CD14-positive monocyte (primary cell): Measurements from ENCODE around the gene SUCLG2. TPM values are rescaled to one million over a fixed set of nuclear protein-coding genes. Genes with fewer than 3 reads are reported as not detected.

Source experiments
- DNase-seq, 3 donors: peaks; one replicate each; pipeline ENCODE4 v3.0.0-alpha.2; 2011 to 2022
- H2AFZ ChIP-seq: 2 replicates; pipeline ENCODE4 v1.6.0; 2012; ENCODE audit warnings: mild to moderate bottlenecking, low read depth, low read length, inconsistent platforms; ENCODE audit not compliant: insufficient read depth, poor library complexity, severe bottlenecking
- H3K27ac ChIP-seq, 2 donors: 1 replicate in 1 of 2; 2 replicates in 1 of 2; pipeline ENCODE4 v1.5.1; 2012 to 2013; ENCODE audit warnings: low read length in 2 of 2, control low read depth in 1 of 2, inconsistent platforms in 1 of 2, low read depth in 1 of 2, mild to moderate bottlenecking in 1 of 2
- H3K27me3 ChIP-seq, 2 donors: one replicate each; pipeline versions ENCODE4 v1.6.0 to v1.6.1; 2011 to 2013; ENCODE audit warnings: low read length in 2 of 2; ENCODE audit not compliant: control insufficient read depth in 2 of 2, insufficient read depth in 2 of 2
- H3K36me3 ChIP-seq, 2 donors: replicated peaks in 1 of 2; 1 replicate in 1 of 2; 2 replicates in 1 of 2; pipeline versions ENCODE4 v1.5.1 to v1.6.1; 2012 to 2013; ENCODE audit warnings: low read length in 2 of 2, control low read depth in 1 of 2, inconsistent platforms in 1 of 2, mild to moderate bottlenecking in 1 of 2; ENCODE audit not compliant: insufficient read depth in 2 of 2, control insufficient read depth in 1 of 2
- H3K4me1 ChIP-seq, 2 donors: 1 replicate in 1 of 2; 2 replicates in 1 of 2; pipeline versions ENCODE4 v1.5.1 to v1.6.1; 2012 to 2013; ENCODE audit warnings: low read length in 2 of 2, control low read depth in 1 of 2, inconsistent platforms in 1 of 2, mild to moderate bottlenecking in 1 of 2, moderate library complexity in 1 of 2; ENCODE audit not compliant: insufficient read depth in 2 of 2, control insufficient read depth in 1 of 2
- H3K4me2 ChIP-seq: replicated peaks from 2 replicates; pipeline ENCODE3; 2012; ENCODE audit warnings: low read length, moderate library complexity, mild to moderate bottlenecking; ENCODE audit not compliant: poor library complexity, severe bottlenecking; ENCODE audit errors: extremely low read depth
- H3K4me3 ChIP-seq, 3 experiments: fragments of 200-600 bp in 1 of 3; sonication (generic) in 1 of 3; replicated peaks in 1 of 3; 1 replicate in 2 of 3; 2 replicates in 1 of 3; pipeline ENCODE4 v1.5.1; 2011 to 2013; ENCODE audit warnings: low read length in 3 of 3, mild to moderate bottlenecking in 3 of 3, control low read depth in 2 of 3, low read depth in 2 of 3, inconsistent platforms in 1 of 3, moderate library complexity in 1 of 3
- H3K79me2 ChIP-seq: 2 replicates; pipeline ENCODE4 v1.6.0; 2012; ENCODE audit warnings: mild to moderate bottlenecking, control low read depth, inconsistent platforms, low read length, moderate library complexity; ENCODE audit not compliant: insufficient read depth
- H3K9ac ChIP-seq: 2 replicates; pipeline ENCODE4 v1.6.0; 2017; ENCODE audit warnings: low read length, mild to moderate bottlenecking; ENCODE audit not compliant: insufficient read depth, poor library complexity, severe bottlenecking
- H3K9me3 ChIP-seq, 2 donors: replicated peaks in 1 of 2; 1 replicate in 1 of 2; 2 replicates in 1 of 2; pipeline versions ENCODE4 v1.5.1 to v1.6.1; 2012 to 2013; ENCODE audit warnings: low read length in 2 of 2, control low read depth in 1 of 2; ENCODE audit not compliant: control insufficient read depth in 1 of 2, insufficient read depth in 1 of 2
- H4K20me1 ChIP-seq: 2 replicates; pipeline ENCODE4 v1.6.0; 2012; ENCODE audit warnings: mild to moderate bottlenecking, low read length, control low read depth, moderate library complexity; ENCODE audit not compliant: insufficient read depth
- H3K27ac Mint-ChIP-seq, 7 donors: one replicate each; pipeline ENCODE4 v1.8.0; 2020; ENCODE audit warnings: mild to moderate bottlenecking in 7 of 7, mixed read lengths in 7 of 7, moderate library complexity in 6 of 7, inconsistent platforms in 2 of 7
- H3K27me3 Mint-ChIP-seq, 3 donors: one replicate each; pipeline ENCODE4 v1.8.0; 2021 to 2022; ENCODE audit warnings: low read depth in 3 of 3, mild to moderate bottlenecking in 3 of 3, mixed read lengths in 3 of 3, moderate library complexity in 3 of 3, inconsistent platforms in 1 of 3
- H3K36me3 Mint-ChIP-seq, 2 donors: one replicate each; pipeline ENCODE4 v1.8.0; 2020; ENCODE audit warnings: mixed read lengths in 2 of 2, inconsistent platforms in 1 of 2, mild to moderate bottlenecking in 1 of 2
- H3K4me1 Mint-ChIP-seq: one replicate; pipeline ENCODE4 v1.8.0; 2020; ENCODE audit warnings: mild to moderate bottlenecking, mixed read lengths
- H3K4me3 Mint-ChIP-seq, 2 donors: one replicate each; pipeline ENCODE4 v1.8.0; 2020; ENCODE audit warnings: mild to moderate bottlenecking in 2 of 2, mixed read lengths in 2 of 2, moderate library complexity in 1 of 2
- H3K9me3 Mint-ChIP-seq, 7 donors: one replicate each; pipeline ENCODE4 v1.8.0; 2020 to 2022; ENCODE audit warnings: mixed read lengths in 7 of 7, mild to moderate bottlenecking in 6 of 7, moderate library complexity in 6 of 7, inconsistent platforms in 2 of 7
- WGBS: methylation state at CpG from one replicate; pipeline ENCODE4 v1.1.5; 2013; ENCODE audit warnings: missing lambda C conversion rate; ENCODE audit not compliant: insufficient coverage; 5-methylcytosine and 5-hydroxymethylcytosine counted together
- intact Hi-C, 2 donors: fragments of 100-400 bp; cut with micrococcal nuclease; formaldehyde crosslinking; loops; one replicate each; pipeline versions ENCODE4 v1.15.0 to v1.15.1; 2023
- polyA plus RNA-seq, 3 donors: library from polyadenylated mRNA; depleted of rRNA in 1 of 3; unstranded in 2 of 3; stranded (reverse) in 1 of 3; fragments of 300-500 nt in 2 of 3; fragments of >200 nt in 1 of 3; fragmentation: Illumina TruSeq in 2 of 3; gene quantifications; 1 replicate in 2 of 3; 2 replicates in 1 of 3; pipeline ENCODE4 v1.2.3, GENCODE V29; 2012 to 2021
- TF ChIP-seq, protein P1 (sequence below): fragments of 200-600 bp; IDR thresholded peaks from one replicate; pipeline ENCODE4 v1.8.0; 2022; ENCODE audit warnings: antibody characterized with exemption, mild to moderate bottlenecking

Gene SUCLG2
- polyA plus RNA-seq, 3 donors = 10.8 to 37.5 (median 32.9) TPM

DNA sequence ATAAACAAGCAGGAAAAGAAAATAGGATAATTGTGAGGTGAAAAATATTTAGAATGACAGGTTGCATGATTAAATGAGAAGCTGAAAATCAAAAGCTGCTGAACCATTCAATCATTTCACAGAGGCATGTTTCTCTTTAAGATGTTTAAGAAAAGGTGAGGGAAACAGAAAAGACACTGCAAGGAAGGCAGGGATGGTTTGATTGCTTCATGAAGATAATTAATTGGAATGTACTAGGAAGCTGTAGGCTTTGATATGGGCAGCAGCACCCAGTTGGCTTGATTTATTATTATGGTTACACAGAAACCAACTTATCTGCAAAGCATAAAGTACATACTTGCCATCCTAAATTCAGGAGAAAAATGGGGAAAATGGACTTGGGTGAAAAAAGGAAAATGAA is 234.6 kb downstream of the SUCLG2 start:
- Histone ChIP-seq H3K36me3 (no peaks in the 10 kb centered on the region), H3K4me2 (no peak overlapping the region)

DNA sequence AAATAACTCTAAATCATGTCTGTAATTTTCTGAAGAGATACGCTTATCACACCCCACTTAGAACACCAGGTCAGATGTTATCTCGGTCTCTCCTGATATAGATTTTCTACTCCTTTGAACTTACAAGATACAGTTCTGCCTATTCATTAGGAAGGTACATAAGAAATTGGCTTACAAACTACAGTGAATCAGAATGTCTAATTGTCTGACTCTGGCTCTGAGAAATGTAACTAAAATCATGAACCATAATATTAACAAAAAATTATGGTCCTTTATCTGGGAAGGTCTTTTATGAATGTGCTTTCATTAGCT is 235.2 kb downstream of the SUCLG2 start:
- Histone ChIP-seq H3K4me1 (no peaks in the 10 kb centered on the region), H3K4me3 (no peak overlapping the region), H3K9ac (no peak overlapping the region), H4K20me1 (no peaks in the 10 kb centered on the region), H2AFZ (no peak overlapping the region), H3K27me3 (no peaks in the 10 kb centered on the region), H3K4me2 (no peak overlapping the region), H3K27ac (no peak overlapping the region), H3K79me2 (no peaks in the 10 kb centered on the region), H3K36me3 (no peaks in the 10 kb centered on the region), H3K9me3 (peaks cover 0 to 12% of the 10 kb centered on the region in 2 donors)
- DNase-seq = no peak
- Mint-ChIP-seq H3K4me1 (no peaks in the 10 kb centered on the region), H3K36me3 (peaks cover 7 to 19% of the 10 kb centered on the region in 2 donors), H3K9me3 (peaks cover 4 to 20% (median 8%) of the 10 kb centered on the region in 7 donors), H3K4me3 (no peak overlapping the region), H3K27ac (no peak overlapping the region), H3K27me3 (peaks cover 0 to 1% (median 0%) of the 10 kb centered on the region in 3 donors)
- intact Hi-C loops = no loop called here
- TF ChIP-seq, protein P1, sequence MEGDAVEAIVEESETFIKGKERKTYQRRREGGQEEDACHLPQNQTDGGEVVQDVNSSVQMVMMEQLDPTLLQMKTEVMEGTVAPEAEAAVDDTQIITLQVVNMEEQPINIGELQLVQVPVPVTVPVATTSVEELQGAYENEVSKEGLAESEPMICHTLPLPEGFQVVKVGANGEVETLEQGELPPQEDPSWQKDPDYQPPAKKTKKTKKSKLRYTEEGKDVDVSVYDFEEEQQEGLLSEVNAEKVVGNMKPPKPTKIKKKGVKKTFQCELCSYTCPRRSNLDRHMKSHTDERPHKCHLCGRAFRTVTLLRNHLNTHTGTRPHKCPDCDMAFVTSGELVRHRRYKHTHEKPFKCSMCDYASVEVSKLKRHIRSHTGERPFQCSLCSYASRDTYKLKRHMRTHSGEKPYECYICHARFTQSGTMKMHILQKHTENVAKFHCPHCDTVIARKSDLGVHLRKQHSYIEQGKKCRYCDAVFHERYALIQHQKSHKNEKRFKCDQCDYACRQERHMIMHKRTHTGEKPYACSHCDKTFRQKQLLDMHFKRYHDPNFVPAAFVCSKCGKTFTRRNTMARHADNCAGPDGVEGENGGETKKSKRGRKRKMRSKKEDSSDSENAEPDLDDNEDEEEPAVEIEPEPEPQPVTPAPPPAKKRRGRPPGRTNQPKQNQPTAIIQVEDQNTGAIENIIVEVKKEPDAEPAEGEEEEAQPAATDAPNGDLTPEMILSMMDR = no peak
- WGBS = no CpG with 5 or more reads among the region's 2 CpGs

More for the DNA sequence above, 234.6 kb downstream of the SUCLG2 start:
- no peak for DNase-seq
- no peaks in the 10 kb centered on the region for H3K4me1 Mint-ChIP-seq
- H3K27me3 Mint-ChIP-seq = peaks cover 0 to 1% (median 0%) of the 10 kb centered on the region in 3 donors
- Histone ChIP-seq H3K9ac (no peak overlapping the region), H3K9me3 (peaks cover 0 to 12% of the 10 kb centered on the region in 2 donors), H3K4me1 (no peaks in the 10 kb centered on the region), H3K79me2 (no peaks in the 10 kb centered on the region), H3K27me3 (no peaks in the 10 kb centered on the region), H3K27ac (no peak overlapping the region), H3K4me3 (no peak overlapping the region), H2AFZ (no peak overlapping the region), H4K20me1 (no peaks in the 10 kb centered on the region)
- intact Hi-C loops = no loop called here
- H3K27ac Mint-ChIP-seq = no peak overlapping the region
- no peak overlapping the region for H3K4me3 Mint-ChIP-seq
- peaks cover 7 to 19% of the 10 kb centered on the region in 2 donors for H3K36me3 Mint-ChIP-seq
- TF ChIP-seq, protein P1 = no peak
- peaks cover 4 to 20% (median 8%) of the 10 kb centered on the region in 7 donors for H3K9me3 Mint-ChIP-seq
